H9 (cell line): ENCODE measurements around the gene ACP1. TPM values are rescaled to one million over a fixed set of nuclear protein-coding genes. Genes with fewer than 3 reads are reported as not detected.

ENCODE experiments used
- DNase-seq: peaks from one replicate; pipeline ENCODE4 v3.0.0-alpha.2; 2017
- H2AFZ ChIP-seq: one replicate; pipeline ENCODE4 v1.6.1; 2013; ENCODE audit warnings: mild to moderate bottlenecking, low read length, control low read depth, moderate library complexity
- H2AK5ac ChIP-seq: 2 replicates; pipeline ENCODE4 v1.6.1; 2013; ENCODE audit warnings: low read length, control low read depth, mixed read lengths; ENCODE audit not compliant: insufficient read length
- H2BK120ac ChIP-seq: one replicate; pipeline ENCODE4 v1.6.1; 2013; ENCODE audit warnings: low read depth, mild to moderate bottlenecking, low read length, control low read depth, inconsistent platforms; ENCODE audit not compliant: poor library complexity, severe bottlenecking
- H2BK12ac ChIP-seq: 2 replicates; pipeline ENCODE4 v1.6.1; 2013; ENCODE audit warnings: low read length, control low read depth, mixed read lengths, low read depth; ENCODE audit not compliant: insufficient read length
- H2BK15ac ChIP-seq: 2 replicates; pipeline ENCODE4 v1.6.1; 2013; ENCODE audit warnings: low read depth, low read length, control low read depth
- H2BK20ac ChIP-seq: one replicate; pipeline ENCODE4 v1.6.1; 2013; ENCODE audit warnings: low read depth, mild to moderate bottlenecking, low read length, control low read depth, inconsistent platforms; ENCODE audit not compliant: poor library complexity, severe bottlenecking
- H2BK5ac ChIP-seq: 2 replicates; pipeline ENCODE4 v1.6.1; 2013; ENCODE audit warnings: low read length, control low read depth, mixed read lengths; ENCODE audit not compliant: insufficient read length
- H3K14ac ChIP-seq: 2 replicates; pipeline ENCODE4 v1.6.1; 2013; ENCODE audit warnings: low read length, control low read depth; ENCODE audit not compliant: insufficient read depth
- H3K18ac ChIP-seq: 2 replicates; pipeline ENCODE4 v1.6.1; 2013; ENCODE audit warnings: low read depth, mild to moderate bottlenecking, mixed read lengths, low read length, control low read depth; ENCODE audit not compliant: insufficient read length
- H3K23ac ChIP-seq: 2 replicates; pipeline ENCODE4 v1.6.1; 2013; ENCODE audit warnings: low read length, control low read depth, mixed read lengths, low read depth; ENCODE audit not compliant: insufficient read length
- H3K23me2 ChIP-seq: 2 replicates; pipeline ENCODE4 v1.6.1; 2013; ENCODE audit warnings: low read depth, mild to moderate bottlenecking, mixed read lengths, low read length, control low read depth; ENCODE audit not compliant: insufficient read length, poor library complexity, severe bottlenecking
- H3K27ac ChIP-seq: 2 replicates; pipeline ENCODE4 v1.5.1; 2013; ENCODE audit warnings: low read length, control low read depth, mixed read lengths, low read depth; ENCODE audit not compliant: insufficient read length
- H3K27me3 ChIP-seq: 2 replicates; pipeline ENCODE4 v1.6.1; 2013; ENCODE audit warnings: low read length, control low read depth, inconsistent platforms; ENCODE audit not compliant: insufficient read depth
- H3K4ac ChIP-seq: 2 replicates; pipeline ENCODE4 v1.6.1; 2013; ENCODE audit warnings: low read depth, mild to moderate bottlenecking, control low read depth, inconsistent platforms, low read length, moderate library complexity
- H3K4me1 ChIP-seq: 2 replicates; pipeline ENCODE4 v1.6.1; 2013; ENCODE audit warnings: low read length, control low read depth, inconsistent platforms; ENCODE audit not compliant: insufficient read depth
- H3K4me2 ChIP-seq: 2 replicates; pipeline ENCODE4 v1.6.1; 2013; ENCODE audit warnings: low read length, control low read depth, mixed read lengths; ENCODE audit not compliant: insufficient read length, insufficient read depth
- H3K56ac ChIP-seq: 2 replicates; pipeline ENCODE4 v1.6.1; 2013; ENCODE audit warnings: low read depth, mild to moderate bottlenecking, mixed read lengths, low read length, control low read depth; ENCODE audit not compliant: insufficient read length
- H3K79me1 ChIP-seq: 2 replicates; pipeline ENCODE4 v1.6.1; 2013; ENCODE audit warnings: low read depth, mild to moderate bottlenecking, moderate library complexity, low read length, control low read depth, inconsistent platforms; ENCODE audit not compliant: insufficient read depth, poor library complexity, severe bottlenecking
- H3K79me2 ChIP-seq: 2 replicates; pipeline ENCODE4 v1.6.1; 2013; ENCODE audit warnings: low read length, control low read depth, inconsistent platforms; ENCODE audit not compliant: insufficient read depth
- H3K9ac ChIP-seq: 2 replicates; pipeline ENCODE4 v1.6.1; 2013; ENCODE audit warnings: low read length, control low read depth, mixed read lengths; ENCODE audit not compliant: insufficient read length; ENCODE audit errors: extremely low read depth
- H3K9me3 ChIP-seq: one replicate; pipeline ENCODE4 v1.6.1; 2013; ENCODE audit warnings: low read depth, low read length, inconsistent platforms; ENCODE audit not compliant: control insufficient read depth
- H3T11ph ChIP-seq: one replicate; pipeline ENCODE4 v1.6.1; 2013; ENCODE audit warnings: mild to moderate bottlenecking, low read length, control low read depth, inconsistent platforms
- H4K20me1 ChIP-seq: one replicate; pipeline ENCODE4 v1.6.1; 2013; ENCODE audit not compliant: control insufficient read depth, insufficient read length, insufficient read depth
- H4K5ac ChIP-seq: 2 replicates; pipeline ENCODE4 v1.6.1; 2013; ENCODE audit warnings: low read depth, mild to moderate bottlenecking, mixed read lengths, low read length, control low read depth; ENCODE audit not compliant: insufficient read length
- H4K8ac ChIP-seq: replicated peaks from 2 replicates; pipeline ENCODE4 v1.6.1; 2013; ENCODE audit warnings: low read length, control low read depth, mixed read lengths, low read depth; ENCODE audit not compliant: insufficient read length
- H4K91ac ChIP-seq: 2 replicates; pipeline ENCODE4 v1.6.1; 2013; ENCODE audit warnings: low read depth, mild to moderate bottlenecking, moderate library complexity, mixed read lengths, low read length, control low read depth; ENCODE audit not compliant: insufficient read length
- H3K27ac Mint-ChIP-seq, 3 experiments: 2 replicates in 2 of 3; 3 replicates in 1 of 3; pipeline ENCODE4 v1.8.0; 2020 to 2021; ENCODE audit warnings: mixed read lengths in 3 of 3, mild to moderate bottlenecking in 1 of 3, moderate library complexity in 1 of 3
- H3K27me3 Mint-ChIP-seq: 2 replicates; pipeline ENCODE4 v1.8.0; 2021; ENCODE audit warnings: low read depth, mild to moderate bottlenecking, moderate library complexity, mixed read lengths
- H3K36me3 Mint-ChIP-seq, 3 experiments: 2 replicates in 2 of 3; 3 replicates in 1 of 3; pipeline ENCODE4 v1.8.0; 2020 to 2021; ENCODE audit warnings: low read depth in 3 of 3, mixed read lengths in 3 of 3; ENCODE audit not compliant: insufficient read depth in 1 of 3
- H3K4me1 Mint-ChIP-seq, 2 experiments: 2 replicates each; pipeline ENCODE4 v1.8.0; 2020; ENCODE audit warnings: mixed read lengths in 2 of 2
- H3K4me3 Mint-ChIP-seq, 2 experiments: 2 replicates in 1 of 2; 3 replicates in 1 of 2; pipeline ENCODE4 v1.8.0; 2020 to 2021; ENCODE audit warnings: mild to moderate bottlenecking in 2 of 2, mixed read lengths in 2 of 2, moderate library complexity in 1 of 2
- H3K9me3 Mint-ChIP-seq, 2 experiments: 2 replicates in 1 of 2; 3 replicates in 1 of 2; pipeline ENCODE4 v1.8.0; 2020; ENCODE audit warnings: mild to moderate bottlenecking in 2 of 2, mixed read lengths in 2 of 2, moderate library complexity in 1 of 2
- WGBS: extraction: QIAGEN DNeasy Blood & Tissue Kit; methylation state at CpG from one replicate; pipeline ENCODE4 v1.1.7; 2013; ENCODE audit warnings: missing lambda C conversion rate, low lambda C conversion rate, mixed read lengths; ENCODE audit not compliant: insufficient read length; ENCODE audit errors: extremely low coverage; 5-methylcytosine and 5-hydroxymethylcytosine counted together
- total RNA-seq: library from RNA; stranded (reverse); gene quantifications from 2 replicates; pipeline ENCODE4 v1.2.1, GENCODE V29; 2021
- TF ChIP-seq, protein P1 (sequence below): fragments of 200-600 bp; sonication (generic); conservative IDR thresholded peaks from 3 replicates; pipeline ENCODE4 v1.8.0; 2021; ENCODE audit warnings: antibody characterized with exemption, mild to moderate bottlenecking

ACP1 gene
- total RNA-seq, 1 experiment from 2014 or later, result 143 TPM

DNA sequence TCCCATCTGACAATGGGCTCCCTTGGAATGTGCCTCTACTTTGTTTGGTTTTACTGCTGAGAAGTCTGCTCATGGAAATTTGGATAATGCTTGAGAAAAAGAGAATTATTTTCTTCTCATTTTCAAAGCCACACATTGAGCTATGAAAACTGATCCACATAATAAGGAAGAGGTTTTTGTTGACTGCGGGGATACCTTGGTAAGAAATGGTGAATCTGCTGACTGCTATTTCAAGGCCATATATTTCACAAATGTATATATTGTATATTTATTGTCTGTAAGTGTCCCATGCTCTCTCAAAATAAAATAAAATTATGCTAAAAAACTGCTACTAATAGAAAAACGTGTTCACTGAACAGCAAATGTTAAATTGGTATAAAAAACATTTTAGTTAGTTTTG lies 16.0 kb upstream of the ACP1 start:
- no peaks in the 10 kb centered on the region for H3K27me3 Mint-ChIP-seq
- Histone ChIP-seq H3K14ac (no peak overlapping the region), H3K56ac (no peak overlapping the region), H2BK15ac (no peak overlapping the region), H4K20me1 (no peaks in the 10 kb centered on the region), H3K23ac (no peak overlapping the region), H3K18ac (no peak overlapping the region), H2BK20ac (no peak overlapping the region), H2BK12ac (no peak overlapping the region), H2AFZ (no peak overlapping the region), H3K4me2 (no peak overlapping the region), H4K8ac (no peak overlapping the region), H3K79me2 (no peaks in the 10 kb centered on the region), H3K27ac (no peak overlapping the region), H3K79me1 (no peaks in the 10 kb centered on the region), H3K23me2 (no peaks in the 10 kb centered on the region), H4K91ac (no peak overlapping the region), H2BK120ac (no peak overlapping the region), H3K4me1 (no peaks in the 10 kb centered on the region), H3K9me3 (no peaks in the 10 kb centered on the region), H3T11ph (no peak overlapping the region), H2BK5ac (no peak overlapping the region), H3K4ac (no peak overlapping the region), H4K5ac (no peak overlapping the region), H3K9ac (no peak overlapping the region), H3K27me3 (no peaks in the 10 kb centered on the region), H2AK5ac (no peak overlapping the region)
- peaks cover 6% of the 10 kb centered on the region in 2 experiments; a peak in 3 of 4 replicates for H3K4me1 Mint-ChIP-seq
- no peak for DNase-seq
- H3K27ac Mint-ChIP-seq, result no peak overlapping the region
- no peaks in the 10 kb centered on the region for H3K9me3 Mint-ChIP-seq
- WGBS, result no CpG with 5 or more reads among the region's 2 CpGs
- TF ChIP-seq, protein P1, sequence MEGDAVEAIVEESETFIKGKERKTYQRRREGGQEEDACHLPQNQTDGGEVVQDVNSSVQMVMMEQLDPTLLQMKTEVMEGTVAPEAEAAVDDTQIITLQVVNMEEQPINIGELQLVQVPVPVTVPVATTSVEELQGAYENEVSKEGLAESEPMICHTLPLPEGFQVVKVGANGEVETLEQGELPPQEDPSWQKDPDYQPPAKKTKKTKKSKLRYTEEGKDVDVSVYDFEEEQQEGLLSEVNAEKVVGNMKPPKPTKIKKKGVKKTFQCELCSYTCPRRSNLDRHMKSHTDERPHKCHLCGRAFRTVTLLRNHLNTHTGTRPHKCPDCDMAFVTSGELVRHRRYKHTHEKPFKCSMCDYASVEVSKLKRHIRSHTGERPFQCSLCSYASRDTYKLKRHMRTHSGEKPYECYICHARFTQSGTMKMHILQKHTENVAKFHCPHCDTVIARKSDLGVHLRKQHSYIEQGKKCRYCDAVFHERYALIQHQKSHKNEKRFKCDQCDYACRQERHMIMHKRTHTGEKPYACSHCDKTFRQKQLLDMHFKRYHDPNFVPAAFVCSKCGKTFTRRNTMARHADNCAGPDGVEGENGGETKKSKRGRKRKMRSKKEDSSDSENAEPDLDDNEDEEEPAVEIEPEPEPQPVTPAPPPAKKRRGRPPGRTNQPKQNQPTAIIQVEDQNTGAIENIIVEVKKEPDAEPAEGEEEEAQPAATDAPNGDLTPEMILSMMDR, result no peak
- H3K36me3 Mint-ChIP-seq, result peaks cover 6 to 31% (median 13%) of the 10 kb centered on the region in 3 experiments; a peak in 6 of 7 replicates
- no peak overlapping the region for H3K4me3 Mint-ChIP-seq
